Activated T-cell treated with anti-CD3 and anti-CD28 coated beads for 1 hour (primary cell): ENCODE results near the gene ATP5MC2.
"Not testable (repeated sequence)": the region's sequence is repeated elsewhere in the genome, so short reads cannot be mapped to it uniquely, and the experiment has no call there.

ENCODE experiments used
- DNase-seq: peaks from one replicate; pipeline ENCODE4 v3.0.0-alpha.2; 2020; ENCODE audit warnings: low read depth

The ATP5MC2 gene

DNA sequence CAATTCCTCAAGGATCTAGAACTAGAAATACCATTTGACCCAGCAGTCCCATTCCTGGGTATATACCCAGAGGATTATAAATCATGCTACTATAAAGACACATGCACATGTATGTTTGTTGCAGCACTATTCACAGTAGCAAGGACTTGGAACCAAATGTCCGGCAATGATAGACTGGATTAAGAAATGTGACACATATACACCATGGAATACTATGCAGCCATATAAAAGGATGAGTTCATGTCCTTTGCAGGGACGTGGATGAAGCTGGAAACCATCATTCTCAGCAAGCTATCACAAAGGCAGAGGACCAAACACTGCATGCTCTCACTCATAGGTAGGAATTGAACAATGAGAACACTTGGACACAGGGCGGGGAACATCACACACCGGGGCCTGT is 29.6 kb downstream of the ATP5MC2 start:
- DNase-seq: not testable (repeated sequence)

DNA sequence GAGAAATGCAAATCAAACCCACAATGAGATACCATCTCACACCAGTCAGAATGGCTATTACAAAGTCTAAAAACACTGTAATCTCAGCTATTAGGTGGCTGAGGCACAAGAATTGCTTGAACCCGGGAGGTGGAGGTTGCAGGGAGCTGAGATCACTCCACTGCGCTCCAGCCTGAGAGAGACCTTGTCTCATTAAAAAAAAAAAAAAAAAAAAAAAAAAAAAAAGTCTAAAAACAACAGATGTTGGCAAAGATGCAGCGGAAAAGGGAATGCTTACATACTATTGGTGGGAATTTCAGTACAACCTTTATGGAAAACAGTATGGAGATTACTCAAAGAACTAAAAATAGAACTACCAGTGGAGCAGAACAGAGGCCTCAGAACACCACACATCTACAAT is 30.7 kb downstream of the ATP5MC2 start:
- no peak for DNase-seq

DNA sequence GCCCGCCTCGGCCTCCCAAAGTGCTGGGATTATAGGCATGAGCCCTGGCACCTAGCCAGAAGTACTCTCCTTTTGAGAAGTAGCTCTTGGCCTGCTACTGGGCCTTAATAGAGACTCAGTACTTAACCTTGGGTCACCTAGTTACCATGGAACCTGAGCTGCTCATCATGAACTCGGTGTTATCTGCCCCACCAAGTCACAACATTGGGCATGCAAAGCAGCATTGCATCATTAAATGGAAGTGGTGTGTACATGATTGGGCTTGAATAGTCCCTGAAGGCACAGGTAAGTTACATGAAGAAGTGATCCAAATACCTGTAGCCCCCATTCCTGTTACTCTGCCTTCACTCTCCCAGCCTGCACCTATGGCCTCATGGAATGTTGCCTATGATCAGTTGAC is 31.8 kb downstream of the ATP5MC2 start:
- no peak for DNase-seq

DNA sequence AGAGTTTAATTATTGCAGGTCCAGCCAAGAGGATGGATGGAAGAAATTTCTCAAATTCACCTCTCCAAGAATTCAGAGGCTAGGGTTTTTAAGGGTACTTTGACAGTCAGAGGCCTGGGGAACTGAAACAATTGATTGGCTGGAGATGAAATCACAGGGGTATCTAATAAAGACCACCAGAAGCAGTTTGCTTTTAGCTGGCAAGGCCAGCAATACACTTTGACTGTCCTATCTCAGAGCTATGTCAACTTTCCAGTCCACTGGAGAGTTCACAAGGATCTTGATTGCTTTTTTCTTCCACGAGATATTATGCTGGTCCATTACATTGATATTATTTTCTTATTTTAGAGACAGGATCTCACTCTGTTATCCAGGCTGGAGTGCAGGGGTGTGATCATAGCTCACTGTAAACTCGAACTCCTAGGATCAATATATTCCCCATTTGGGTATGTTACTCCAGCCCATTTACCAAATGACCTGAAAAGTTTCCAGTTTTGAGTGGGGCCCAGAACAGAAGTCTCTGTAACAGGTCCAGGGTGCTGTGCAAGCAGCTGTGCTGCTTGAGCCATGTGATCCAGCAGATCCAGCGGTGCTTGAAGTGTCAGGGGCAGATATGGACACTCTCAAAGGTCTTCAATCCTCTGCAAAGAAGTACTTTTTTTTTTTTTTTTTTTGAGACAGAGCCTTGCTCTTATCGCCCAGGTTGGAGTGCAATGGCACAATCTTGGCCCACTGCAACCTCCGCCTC is 32.5 kb downstream of the ATP5MC2 start:
- no peak for DNase-seq

DNA sequence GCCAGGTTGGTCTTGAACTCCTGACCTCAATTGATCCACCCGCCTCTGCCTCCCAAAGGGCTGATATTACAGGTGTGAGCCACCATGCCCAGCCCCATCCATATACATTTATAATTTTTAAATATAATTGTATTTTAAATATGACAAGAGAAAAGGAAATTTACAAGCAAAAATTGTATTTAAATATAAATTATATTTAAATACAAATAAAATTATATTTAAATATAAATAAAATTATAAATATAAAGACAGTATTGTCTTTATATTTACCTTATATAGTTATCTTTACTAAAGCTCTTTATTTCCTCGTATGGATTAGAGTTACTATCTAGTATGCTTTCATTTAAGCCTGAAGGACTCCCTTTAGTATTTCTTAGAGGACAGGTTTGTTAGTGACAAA is 37.8 kb downstream of the ATP5MC2 start:
- no peak for DNase-seq

DNA sequence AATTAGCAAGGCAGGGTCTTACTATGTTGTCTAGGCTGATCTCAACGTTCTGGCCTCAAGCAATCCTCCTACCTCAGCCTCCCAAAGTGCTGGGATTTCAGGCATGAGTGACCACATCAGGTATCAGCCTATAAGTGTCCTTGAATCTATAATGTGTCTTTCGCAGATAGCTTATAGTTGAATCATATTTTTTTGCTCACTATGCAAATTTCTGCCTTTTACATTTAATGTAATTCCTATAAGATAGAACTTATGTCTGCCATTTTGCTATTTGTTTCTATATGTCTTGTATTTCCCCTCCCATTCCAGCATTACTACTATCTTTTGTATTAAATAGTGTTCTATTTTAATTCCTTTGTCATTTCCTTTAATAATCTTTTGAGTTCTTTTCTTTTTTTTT is 39.2 kb downstream of the ATP5MC2 start:
- DNase-seq: no peak

DNA sequence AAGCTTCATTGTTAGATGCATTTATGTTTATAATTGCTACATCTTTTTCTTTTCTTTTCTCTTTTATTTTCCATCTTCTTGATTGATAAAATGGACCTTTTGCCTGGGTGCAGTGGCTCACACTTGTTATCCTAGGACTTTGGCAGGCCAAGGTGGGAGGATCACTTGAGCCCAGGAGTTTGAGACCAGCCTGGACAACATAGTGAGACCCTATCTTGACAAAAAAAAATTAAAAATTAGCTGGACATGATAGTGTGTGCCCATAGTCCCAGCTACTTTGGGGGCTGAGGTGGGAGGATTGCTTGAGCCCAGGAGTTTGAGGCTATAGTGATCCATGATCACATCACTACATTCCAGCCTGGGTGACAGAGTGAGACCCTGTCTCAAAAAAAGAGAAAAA is 40.2 kb downstream of the ATP5MC2 start:
- not testable (repeated sequence) for DNase-seq

DNA sequence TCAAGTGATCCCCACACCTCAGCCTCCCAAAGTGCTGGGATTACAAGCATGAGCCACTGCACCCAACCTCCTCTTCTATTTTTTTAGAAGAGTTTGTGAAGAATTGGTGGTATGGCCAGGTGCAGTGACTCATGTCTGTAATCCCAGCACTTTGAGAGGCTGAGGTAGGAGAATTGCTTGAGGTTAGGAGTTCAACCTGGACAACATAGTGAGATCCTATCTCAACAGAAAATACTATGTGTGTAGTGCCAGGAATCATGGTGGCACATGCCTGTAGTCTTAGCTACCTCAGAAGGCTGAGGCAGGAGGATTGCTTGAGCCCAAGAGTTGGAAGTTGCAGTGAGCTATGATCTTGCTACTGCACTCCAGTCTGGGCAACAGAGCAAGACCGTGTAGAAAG is 44.2 kb downstream of the ATP5MC2 start:
- no peak for DNase-seq

DNA sequence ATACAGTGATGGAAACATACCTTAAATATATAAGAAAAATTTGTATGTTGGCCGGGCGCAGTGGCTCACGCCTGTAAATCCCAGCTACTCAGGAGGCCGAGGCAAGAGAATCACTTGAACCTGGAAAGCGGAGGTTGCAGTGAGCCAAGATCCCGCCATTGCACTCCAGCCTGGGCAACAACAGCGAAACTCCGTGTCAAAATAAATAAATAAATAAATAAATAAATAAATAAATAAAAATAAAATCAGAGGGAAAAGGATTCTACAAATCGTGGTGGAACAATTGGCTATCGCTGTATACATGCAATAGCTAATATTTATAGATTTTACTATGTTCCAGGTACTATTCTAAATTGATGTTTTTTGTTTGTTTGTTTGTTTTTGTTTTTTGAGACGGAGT is 48.0 kb downstream of the ATP5MC2 start:
- no peak for DNase-seq

DNA sequence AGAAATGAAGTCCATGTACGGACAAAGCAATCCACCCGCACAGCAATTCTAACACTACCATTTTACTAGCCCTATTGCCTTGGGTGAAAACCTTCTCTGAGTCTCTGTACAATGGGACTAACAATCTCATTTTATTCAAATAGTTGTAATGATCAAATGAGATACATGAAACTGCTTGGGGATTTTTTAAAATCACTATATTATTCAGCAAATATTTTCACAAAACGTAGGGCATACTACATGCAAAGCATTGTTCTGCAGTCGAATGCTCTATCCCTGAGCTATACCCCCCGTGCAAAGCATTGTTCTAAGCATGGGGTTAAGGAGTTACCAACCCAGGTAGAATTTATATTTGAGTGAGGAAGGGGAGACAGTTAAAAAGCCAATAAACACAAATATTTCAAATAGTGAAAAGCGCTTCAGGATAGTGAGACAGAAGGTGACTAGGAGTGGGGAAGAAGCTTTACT is 49.1 kb downstream of the ATP5MC2 start:
- no peak for DNase-seq

DNA sequence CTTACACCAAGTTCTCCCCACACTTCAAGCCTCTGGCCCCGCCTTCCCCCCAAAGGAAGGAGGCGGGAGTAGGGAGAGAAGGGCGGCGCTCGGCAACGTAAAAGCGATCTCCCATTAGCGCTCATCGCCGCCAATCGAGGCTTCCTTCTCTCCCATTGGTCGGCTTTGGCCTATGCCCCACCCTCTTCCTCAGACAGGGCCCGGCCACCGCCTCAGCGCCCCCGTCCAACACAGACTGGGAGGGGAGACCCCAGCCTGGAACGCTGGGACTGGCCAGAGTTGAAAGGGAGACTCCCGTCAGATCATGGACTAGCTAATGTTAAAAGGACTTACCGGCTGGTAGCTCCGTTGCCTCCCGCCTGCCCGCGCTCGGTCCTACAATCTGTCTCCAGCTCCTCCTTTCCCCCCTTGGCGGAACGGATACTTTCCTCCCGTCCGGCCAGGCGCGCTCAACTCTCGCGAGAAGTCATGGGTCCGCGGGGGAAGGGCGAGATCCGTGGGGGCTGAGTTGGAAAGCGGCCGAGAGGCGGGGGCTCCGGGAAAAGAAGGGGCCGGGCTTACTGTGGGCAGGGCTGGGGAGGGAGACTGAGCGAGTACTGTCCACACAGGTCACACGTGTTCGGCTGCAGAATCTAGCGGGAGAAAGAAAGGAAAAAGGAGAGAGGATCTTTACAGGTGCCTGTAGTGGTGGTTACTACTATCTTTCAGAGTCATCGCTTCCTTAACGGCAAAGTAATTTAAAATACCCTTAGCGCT is 49.8 kb downstream of the ATP5MC2 start, which contains the start of gene ATF7:
Gene ATF7, minus strand, starts transcription at position 437 of the 756 bp plus-strand sequence. CDS start 25,382 bp downstream, outside the sequence.
- DNase-seq: peak; percentile 99

DNA sequence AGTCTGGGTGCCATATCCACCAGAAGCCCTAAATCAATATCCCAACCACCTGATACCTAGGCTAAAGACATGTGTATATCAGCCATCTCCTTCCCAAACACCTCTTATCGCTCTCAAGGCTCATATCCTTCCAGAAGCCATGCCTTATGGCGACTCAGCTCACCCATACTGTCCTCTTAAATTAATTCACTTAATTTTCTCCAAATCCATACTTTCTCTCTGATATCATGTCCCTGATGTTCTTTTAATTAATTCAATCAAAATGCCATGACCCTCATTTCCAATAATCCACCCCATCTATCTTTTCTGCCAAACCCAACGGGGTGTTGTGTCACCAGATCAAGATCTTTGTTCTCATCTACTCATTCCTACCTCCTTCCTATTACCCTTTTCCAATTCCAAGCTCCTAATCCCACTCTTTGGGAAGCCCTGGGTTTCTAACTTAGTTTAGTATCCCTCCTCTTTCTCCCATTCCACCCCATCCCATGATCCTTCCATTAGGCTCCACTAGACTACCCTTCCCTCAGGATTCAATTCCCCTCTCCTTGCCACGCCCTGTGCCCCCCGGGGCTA is 50.4 kb downstream of the ATP5MC2 start:
- DNase-seq: no peak

DNA sequence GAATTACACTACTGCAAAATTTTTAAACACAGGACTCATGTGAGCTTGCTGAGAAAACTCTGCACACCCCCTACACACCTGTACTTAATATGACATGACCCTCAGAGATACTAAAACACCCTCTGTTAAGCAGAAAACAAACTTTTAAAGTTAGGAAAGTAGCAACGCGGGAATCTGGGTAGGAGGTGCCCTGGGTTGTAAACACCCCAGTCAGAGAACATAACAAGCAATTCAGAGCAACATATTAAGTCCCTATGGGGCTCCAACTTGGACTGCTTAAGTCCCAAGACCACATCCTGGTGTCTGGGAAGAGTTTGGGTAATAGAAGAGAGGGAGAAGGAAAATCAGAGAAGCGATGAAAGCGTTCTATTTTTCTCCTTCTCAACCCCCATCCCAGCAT is 50.9 kb downstream of the ATP5MC2 start:
- DNase-seq: no peak

DNA sequence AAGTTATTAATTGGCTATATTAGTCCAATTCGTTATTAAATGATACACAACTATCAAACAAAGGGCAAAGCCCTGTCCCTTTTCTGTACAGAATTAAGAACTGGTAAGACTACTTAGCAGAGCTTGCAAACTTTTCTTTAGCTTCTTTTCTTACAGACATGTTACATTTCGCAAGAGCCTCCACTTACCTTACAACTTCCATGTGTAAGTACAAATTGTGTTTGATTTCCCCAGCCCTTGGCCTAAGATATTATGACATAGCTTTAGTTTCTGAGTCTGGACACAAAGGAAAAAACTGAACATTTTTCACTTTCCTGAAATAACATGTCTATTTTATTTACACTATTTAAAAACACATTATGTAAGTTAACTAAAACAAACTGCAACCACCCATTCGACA is 51.4 kb downstream of the ATP5MC2 start:
- no peak for DNase-seq

DNA sequence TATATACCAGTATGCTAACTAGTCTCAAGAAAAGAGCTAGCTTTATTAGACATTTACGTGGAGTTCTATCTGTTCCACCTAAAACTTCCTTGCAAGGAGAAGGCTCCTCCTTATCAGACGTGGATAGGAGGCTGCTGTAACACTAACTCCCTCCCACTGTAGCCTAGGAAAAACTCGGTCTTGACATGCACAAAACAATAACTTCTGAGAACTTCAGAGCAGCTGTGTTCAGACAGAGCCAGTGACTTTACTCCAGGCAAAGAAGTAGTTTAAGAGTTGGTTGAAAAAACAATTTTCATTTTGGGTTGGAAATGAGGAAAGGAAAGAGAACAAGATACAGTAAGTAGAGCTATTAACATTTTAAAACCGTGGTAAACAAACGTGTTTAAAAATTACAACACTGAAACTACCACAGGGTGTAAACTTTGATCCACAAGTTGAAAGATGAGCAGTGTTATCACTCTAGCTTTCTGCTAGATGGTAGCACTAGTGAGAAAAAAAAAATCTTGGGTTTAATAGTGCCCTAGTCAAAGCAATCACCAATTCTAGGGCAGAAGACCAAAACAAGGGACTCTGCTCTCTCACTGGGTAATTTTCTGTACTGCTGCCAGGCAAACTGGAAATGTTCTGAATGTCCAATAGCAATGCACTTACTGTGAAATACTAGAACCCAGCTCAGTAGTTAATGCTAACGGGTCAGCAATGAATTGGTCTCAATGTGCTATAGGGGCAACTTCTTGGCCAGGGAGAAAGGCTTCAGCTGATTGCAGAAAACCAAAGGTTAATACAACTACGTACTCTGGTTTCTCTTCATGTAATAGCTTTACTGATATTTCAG is 52.1 kb downstream of the ATP5MC2 start:
- DNase-seq: no peak

DNA sequence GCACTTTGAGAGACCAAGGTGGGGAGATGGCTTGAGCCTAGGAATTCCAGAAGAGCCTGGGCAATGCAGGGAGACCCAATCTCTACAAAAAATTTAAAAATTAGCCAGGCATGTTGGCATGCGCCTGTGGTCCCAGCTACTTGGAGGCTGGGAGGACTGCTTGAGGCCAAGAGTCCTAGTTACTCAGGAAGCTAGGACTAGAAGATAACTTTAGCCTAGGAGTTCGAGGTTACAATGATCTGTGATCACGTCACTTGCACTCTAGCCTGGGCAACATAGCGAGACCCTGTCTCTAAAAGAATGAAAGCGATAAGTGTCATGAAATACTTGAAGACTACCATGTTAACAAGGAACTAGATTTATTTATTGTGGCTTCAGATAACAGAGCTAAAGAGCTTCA is 53.2 kb downstream of the ATP5MC2 start:
- no peak for DNase-seq

DNA sequence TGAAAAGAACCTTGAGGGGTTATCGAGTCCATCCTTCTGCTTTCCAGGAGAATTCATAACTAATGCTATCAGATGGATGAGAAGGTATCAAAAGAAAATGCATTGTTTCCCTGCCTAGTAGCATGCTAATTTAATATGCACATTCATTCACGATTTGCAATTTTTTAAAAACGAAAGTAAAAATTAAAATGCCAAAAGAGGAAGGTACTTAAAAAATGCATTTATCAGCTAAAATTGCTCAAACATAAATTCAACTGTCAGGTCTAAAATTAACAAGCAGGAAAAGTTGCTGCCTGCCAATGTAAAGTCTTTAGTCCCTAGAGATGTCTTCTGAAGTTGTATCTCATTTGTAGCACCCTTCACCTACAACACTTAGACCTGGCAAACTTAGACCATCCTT is 57.6 kb downstream of the ATP5MC2 start:
- DNase-seq: no peak

DNA sequence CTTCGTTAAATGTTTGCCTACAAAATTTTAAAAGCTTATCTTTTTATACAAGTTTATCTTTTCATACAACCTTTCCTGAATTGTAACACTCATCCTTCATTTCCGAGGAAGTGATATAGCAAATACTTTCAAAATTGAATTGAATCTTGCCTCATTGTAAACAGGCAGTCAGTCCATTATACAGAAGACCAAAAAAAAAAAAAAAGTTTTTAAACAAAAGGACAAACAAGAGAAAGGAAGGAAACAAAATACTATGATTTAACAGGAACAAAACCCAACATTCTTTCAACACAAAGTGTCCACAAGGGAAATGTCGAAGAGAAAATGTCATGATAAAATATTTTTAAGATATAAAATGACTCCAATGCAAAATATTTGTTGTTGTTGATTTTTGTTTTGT is 58.2 kb downstream of the ATP5MC2 start:
- DNase-seq: no peak

DNA sequence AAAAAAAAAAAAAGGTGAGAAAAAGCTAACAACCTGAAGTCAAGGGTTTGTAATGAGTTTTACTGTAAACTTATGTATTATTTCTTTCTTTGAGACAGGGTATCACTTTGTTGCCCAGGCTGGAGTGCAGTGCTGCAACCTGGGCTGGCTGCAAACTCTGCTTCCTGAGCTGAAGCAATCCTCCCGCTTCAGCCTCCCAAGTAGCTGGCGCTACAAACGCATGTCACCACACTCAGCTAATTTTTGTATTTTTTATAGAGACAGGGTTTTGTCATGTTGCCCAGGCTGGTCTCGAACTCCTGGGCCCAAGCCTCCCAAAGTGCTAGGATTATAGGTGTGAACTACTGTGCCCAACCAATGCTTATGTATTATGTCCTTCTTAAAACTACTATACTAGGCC is 58.9 kb downstream of the ATP5MC2 start:
- no peak for DNase-seq
